NCI-H226 (cell line): ENCODE data around the gene HOOK2.
"Not testable (repeated sequence)": the region's sequence is repeated elsewhere in the genome, so short reads cannot be mapped to it uniquely, and the experiment has no call there.

Source experiments
- DNase-seq: peaks from one replicate; pipeline ENCODE4 v3.0.0-alpha.2; 2015

Gene HOOK2

GRCh38 chr19:12774588-12775555 is at the start of gene HOOK2:
Gene HOOK2, minus strand, starts transcription at chr19:12775552. Its CDS starts 103 bp downstream, at chr19:12775449.
- DNase-seq, result no peak

GRCh38 chr19:12821761-12822160 is 46.4 kb upstream of the HOOK2 start:
- no peak for DNase-seq

- DNase-seq, result not testable (repeated sequence)
Measured at GRCh38 chr19:12817810-12818209, 42.5 kb upstream of the HOOK2 start.

GRCh38 chr19:12817188-12817587 is 41.8 kb upstream of the HOOK2 start:
- DNase-seq, result not testable (repeated sequence)

GRCh38 chr19:12815088-12815487 is 39.7 kb upstream of the HOOK2 start:
- no peak for DNase-seq

GRCh38 chr19:12806242-12807081 is 31.1 kb upstream of the HOOK2 start, which contains the start of gene RNASEH2A:
Gene RNASEH2A, plus strand, starts transcription at chr19:12806584. Its CDS starts 90 bp downstream, at chr19:12806674.
- DNase-seq, result peak; percentile 89

- DNase-seq, result no peak
Measured at GRCh38 chr19:12804051-12804450, 28.7 kb upstream of the HOOK2 start.

- no peak for DNase-seq
Measured at GRCh38 chr19:12802267-12803106, 27.1 kb upstream of the HOOK2 start.

- peak; percentile 30 for DNase-seq
Measured at GRCh38 chr19:12801466-12802266, 26.3 kb upstream of the HOOK2 start, which contains the start of the genes PRDX2 and THSD8. Gene PRDX2, minus strand, starts transcription at chr19:12801800. Its CDS starts 539 bp downstream, at chr19:12801261. Gene THSD8, plus strand, starts transcription at chr19:12802069. Its CDS starts 3 bp downstream, at chr19:12802072.

- no peak for DNase-seq
Measured at GRCh38 chr19:12800923-12801465, 25.6 kb upstream of the HOOK2 start.

GRCh38 chr19:12800466-12800770 is 25.1 kb upstream of the HOOK2 start:
- no peak for DNase-seq

- DNase-seq, result no peak
Measured at GRCh38 chr19:12799742-12800465, 24.6 kb upstream of the HOOK2 start.

GRCh38 chr19:12797607-12798006 is 22.3 kb upstream of the HOOK2 start:
- DNase-seq, result not testable (repeated sequence)

- no peak for DNase-seq
Measured at GRCh38 chr19:12797141-12797587, 21.8 kb upstream of the HOOK2 start.

GRCh38 chr19:12796146-12797071 is 21.1 kb upstream of the HOOK2 start:
- peak; percentile 56 for DNase-seq

GRCh38 chr19:12794971-12795381 is 19.6 kb upstream of the HOOK2 start:
- no peak for DNase-seq

- DNase-seq, result no peak
Measured at GRCh38 chr19:12794196-12794941, 19.0 kb upstream of the HOOK2 start.
